Retinal pigment epithelial cell (primary cell): ENCODE measurements around the gene FLVCR2.

Experiments used
- DNase-seq: peaks from one replicate; pipeline ENCODE4 v3.0.0-alpha.2; 2010; ENCODE audit warnings: low read depth
- H3K4me3 ChIP-seq: 2 replicates; pipeline ENCODE4 v1.5.1; 2011; ENCODE audit warnings: mild to moderate bottlenecking, low read length, control low read depth, moderate library complexity
- TF ChIP-seq, protein P1 (sequence below): conservative IDR thresholded peaks from 2 replicates; pipeline ENCODE4 v1.5.1; 2011; ENCODE audit warnings: low read depth, low read length, control low read depth, inconsistent platforms

Gene FLVCR2

DNA sequence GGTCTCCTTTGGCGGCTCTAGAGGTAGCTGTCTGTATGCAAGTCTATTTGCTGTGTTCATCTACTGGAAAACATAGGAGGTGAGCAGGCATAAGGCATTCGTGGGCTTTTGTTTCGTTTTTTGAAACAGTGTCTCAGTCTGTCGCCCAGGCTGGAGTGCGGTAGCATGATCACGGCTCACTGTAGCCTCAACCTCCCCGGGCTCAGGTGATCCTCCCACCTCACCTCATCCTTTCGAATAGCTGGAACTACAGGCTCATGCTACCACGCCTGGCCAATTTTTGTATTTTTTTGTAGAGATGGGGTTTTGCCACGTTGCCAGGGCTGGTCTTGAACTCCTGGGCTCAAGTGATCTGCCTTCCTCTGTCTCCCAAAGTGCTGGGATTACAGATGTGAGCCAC, 27.5 kb downstream of the FLVCR2 start:
- DNase-seq: no peak
- TF ChIP-seq, protein P1, sequence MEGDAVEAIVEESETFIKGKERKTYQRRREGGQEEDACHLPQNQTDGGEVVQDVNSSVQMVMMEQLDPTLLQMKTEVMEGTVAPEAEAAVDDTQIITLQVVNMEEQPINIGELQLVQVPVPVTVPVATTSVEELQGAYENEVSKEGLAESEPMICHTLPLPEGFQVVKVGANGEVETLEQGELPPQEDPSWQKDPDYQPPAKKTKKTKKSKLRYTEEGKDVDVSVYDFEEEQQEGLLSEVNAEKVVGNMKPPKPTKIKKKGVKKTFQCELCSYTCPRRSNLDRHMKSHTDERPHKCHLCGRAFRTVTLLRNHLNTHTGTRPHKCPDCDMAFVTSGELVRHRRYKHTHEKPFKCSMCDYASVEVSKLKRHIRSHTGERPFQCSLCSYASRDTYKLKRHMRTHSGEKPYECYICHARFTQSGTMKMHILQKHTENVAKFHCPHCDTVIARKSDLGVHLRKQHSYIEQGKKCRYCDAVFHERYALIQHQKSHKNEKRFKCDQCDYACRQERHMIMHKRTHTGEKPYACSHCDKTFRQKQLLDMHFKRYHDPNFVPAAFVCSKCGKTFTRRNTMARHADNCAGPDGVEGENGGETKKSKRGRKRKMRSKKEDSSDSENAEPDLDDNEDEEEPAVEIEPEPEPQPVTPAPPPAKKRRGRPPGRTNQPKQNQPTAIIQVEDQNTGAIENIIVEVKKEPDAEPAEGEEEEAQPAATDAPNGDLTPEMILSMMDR: no peak
- no peak overlapping the region for H3K4me3 ChIP-seq

GRCh38 chr14:75607044-75607443, 28.6 kb downstream of the FLVCR2 start:
- TF ChIP-seq, protein P1: no peak

GRCh38 chr14:75607842-75608640, 29.6 kb downstream of the FLVCR2 start:
- no peak for DNase-seq
- TF ChIP-seq, protein P1: no peak
- no peak overlapping the region for H3K4me3 ChIP-seq

More at GRCh38 chr14:75607044-75607443, 28.6 kb downstream of the FLVCR2 start:
- no peak overlapping the region for H3K4me3 ChIP-seq
- no peak for DNase-seq

DNA sequence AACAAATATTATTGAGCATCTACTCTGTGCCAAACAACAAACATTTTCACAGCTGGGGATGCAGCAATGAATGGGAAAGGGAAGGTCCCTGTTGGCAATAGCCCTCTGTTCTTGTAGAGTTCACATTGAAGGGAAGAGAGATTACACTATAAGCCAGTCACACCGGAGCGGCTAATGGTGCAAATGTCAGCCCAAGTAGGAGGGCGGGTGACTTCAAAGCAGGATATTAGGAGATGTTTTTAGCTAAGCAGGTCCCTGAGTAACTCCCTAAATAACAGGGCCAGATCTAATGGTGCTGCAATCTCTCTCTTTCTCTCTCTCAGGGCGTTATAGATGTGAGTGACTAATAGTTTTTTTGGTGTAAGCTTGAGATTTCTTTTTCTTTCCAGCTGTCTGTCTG, 30.7 kb downstream of the FLVCR2 start:
- no peak overlapping the region for H3K4me3 ChIP-seq
- no peak for DNase-seq
- TF ChIP-seq, protein P1: no peak

DNA sequence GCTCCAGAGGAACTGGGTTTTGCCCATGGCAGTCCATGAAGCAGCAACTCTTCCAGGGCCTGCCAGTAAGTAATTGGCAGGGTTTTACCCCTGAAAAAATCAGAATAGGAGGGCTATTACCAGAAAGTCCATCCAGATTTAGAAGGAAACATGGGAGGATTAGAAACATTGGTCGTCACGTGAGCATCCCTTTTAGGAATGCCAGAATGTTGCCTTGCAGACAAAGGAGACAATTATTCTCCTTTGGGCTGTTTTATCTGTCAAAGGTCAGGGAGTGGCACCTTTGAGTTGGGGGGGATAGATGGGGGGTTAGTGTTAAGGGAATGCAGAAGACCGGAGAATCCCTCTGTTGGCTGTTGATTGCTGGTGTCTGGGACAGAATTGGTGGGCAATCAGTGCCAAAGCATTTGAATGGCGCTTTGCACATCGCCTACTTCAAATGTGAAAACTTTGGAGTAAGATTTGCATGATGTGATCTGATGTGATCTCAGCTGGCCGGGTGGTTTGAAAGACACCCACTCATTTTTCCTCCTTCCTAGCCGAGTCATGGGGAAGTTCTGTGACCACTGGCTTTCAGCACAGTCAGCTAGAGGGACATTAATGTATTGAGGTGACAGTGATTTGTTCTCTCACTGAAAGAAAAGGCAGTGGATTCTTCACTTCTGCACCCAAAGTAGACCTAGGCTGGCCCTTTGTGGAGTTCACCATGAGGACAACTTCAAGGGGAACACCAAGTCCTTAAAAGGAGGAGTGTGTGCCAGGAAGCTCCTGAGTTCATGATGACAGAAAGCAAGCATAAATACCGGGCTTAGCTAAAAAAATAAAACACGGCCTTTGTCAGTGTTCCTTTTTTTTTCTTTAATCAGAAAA, 31.4 kb downstream of the FLVCR2 start:
- TF ChIP-seq, protein P1: no peak
- no peak overlapping the region for H3K4me3 ChIP-seq

GRCh38 chr14:75610834-75611233, 32.4 kb downstream of the FLVCR2 start:
- no peak for DNase-seq
- TF ChIP-seq, protein P1: no peak
- no peak overlapping the region for H3K4me3 ChIP-seq

More for the DNA sequence above, 31.4 kb downstream of the FLVCR2 start:
- DNase-seq: no peak
